Measurements from ENCODE around the gene LY6G6C. TPM values are rescaled to one million over a fixed set of nuclear protein-coding genes. Genes with fewer than 3 reads are reported as not detected.

Gene LY6G6C
- total RNA-seq, 2 experiments from 2014 or later = not detected

DNA sequence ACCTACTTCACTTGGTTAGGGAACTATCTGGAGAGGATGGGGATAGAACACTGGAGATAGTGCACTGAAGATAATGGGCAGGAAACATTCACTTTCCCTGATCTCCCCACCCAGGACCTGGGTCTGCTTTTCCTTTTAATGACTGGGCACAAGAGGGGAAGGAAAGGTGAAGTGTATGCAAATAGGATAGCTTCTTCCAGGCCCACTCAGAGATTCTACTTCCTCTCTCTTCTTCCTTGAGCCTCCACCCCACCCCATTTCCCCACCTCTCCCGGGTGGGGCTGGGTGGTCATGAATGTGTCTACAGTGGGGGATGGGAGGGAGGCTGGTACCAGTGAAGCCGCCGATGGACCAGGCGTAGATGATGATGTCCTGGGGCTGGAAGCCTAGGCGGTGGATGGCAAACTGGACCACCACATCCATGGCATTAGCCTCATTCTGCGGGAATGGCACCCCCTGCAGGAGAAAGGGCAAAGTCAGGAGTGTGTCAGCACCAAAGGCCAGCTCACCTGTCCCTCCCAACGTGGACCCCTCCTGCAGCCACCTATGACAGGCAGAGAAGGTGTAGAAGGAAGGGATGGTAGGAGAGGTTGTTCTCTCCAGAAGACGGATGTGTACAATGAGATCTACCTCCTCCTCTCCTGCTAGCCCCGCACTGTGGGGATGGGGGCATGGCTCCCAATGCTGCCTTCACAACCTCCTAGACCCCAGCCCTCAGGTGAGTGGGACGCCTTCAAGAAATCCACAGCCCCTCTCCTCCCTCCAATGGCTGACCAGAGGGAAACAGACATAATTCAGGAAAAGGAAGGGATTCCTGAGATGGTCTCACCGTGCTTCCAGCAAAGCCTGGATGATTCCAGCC, 32.1 kb downstream of the LY6G6C start:
- DNase-seq (peak in 3 of 14 experiments; percentile 11 to 41 (median 31)), ATAC-seq (ENCODE audit: poor library complexity) (no peak)
- H3K4me3 Mint-ChIP-seq = no peak overlapping the region
- H3K4me1 Mint-ChIP-seq (ENCODE audit: low read depth) = no peaks in the 10 kb centered on the region
- Histone ChIP-seq H3K36me3 (ENCODE audit: insufficient read depth, low read length) (peaks cover 75% of the 10 kb centered on the region), H3K4me3 (ENCODE audit: low read length) (no peak overlapping the region), H3K4me1 (ENCODE audit: insufficient read depth, low read length) (no peaks in the 10 kb centered on the region), H3K27me3 (ENCODE audit: control insufficient read depth in 1 of 2, insufficient read depth in 2 of 2, low read length in 2 of 2) (no peaks in the 10 kb centered on the region), H3K27ac (ENCODE audit: low read depth in 1 of 2, low read length in 2 of 2) (no peak overlapping the region), H3K9me3 (ENCODE audit: control insufficient read depth in 1 of 2, insufficient read depth in 1 of 2, low read length in 2 of 2) (no peaks in the 10 kb centered on the region)
- no peaks in the 10 kb centered on the region for H3K9me3 Mint-ChIP-seq
- intact Hi-C loops (cut with DNase I, micrococcal nuclease) = no loop called here
- TF ChIP-seq, protein P1, sequence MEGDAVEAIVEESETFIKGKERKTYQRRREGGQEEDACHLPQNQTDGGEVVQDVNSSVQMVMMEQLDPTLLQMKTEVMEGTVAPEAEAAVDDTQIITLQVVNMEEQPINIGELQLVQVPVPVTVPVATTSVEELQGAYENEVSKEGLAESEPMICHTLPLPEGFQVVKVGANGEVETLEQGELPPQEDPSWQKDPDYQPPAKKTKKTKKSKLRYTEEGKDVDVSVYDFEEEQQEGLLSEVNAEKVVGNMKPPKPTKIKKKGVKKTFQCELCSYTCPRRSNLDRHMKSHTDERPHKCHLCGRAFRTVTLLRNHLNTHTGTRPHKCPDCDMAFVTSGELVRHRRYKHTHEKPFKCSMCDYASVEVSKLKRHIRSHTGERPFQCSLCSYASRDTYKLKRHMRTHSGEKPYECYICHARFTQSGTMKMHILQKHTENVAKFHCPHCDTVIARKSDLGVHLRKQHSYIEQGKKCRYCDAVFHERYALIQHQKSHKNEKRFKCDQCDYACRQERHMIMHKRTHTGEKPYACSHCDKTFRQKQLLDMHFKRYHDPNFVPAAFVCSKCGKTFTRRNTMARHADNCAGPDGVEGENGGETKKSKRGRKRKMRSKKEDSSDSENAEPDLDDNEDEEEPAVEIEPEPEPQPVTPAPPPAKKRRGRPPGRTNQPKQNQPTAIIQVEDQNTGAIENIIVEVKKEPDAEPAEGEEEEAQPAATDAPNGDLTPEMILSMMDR (IDR thresholded peaks at IDR 0.05) = peak; percentile 19
- no peak overlapping the region for H3K27ac Mint-ChIP-seq
- POLR2A ChIA-PET = interaction anchor here (1.0 kb wide), 1 partner anchor 37 kb away, joined by 3 read pairs; the partner anchor contains the start of gene BAG6
- peaks cover 79% of the 10 kb centered on the region for H3K36me3 Mint-ChIP-seq (ENCODE audit: low read depth)
- CTCF ChIA-PET = interaction anchor here (0.6 kb wide), 1 partner anchor 29 kb away, joined by 3 read pairs; the partner anchor contains the start of gene C6orf47
- no peaks in the 10 kb centered on the region for H3K27me3 Mint-ChIP-seq

DNA sequence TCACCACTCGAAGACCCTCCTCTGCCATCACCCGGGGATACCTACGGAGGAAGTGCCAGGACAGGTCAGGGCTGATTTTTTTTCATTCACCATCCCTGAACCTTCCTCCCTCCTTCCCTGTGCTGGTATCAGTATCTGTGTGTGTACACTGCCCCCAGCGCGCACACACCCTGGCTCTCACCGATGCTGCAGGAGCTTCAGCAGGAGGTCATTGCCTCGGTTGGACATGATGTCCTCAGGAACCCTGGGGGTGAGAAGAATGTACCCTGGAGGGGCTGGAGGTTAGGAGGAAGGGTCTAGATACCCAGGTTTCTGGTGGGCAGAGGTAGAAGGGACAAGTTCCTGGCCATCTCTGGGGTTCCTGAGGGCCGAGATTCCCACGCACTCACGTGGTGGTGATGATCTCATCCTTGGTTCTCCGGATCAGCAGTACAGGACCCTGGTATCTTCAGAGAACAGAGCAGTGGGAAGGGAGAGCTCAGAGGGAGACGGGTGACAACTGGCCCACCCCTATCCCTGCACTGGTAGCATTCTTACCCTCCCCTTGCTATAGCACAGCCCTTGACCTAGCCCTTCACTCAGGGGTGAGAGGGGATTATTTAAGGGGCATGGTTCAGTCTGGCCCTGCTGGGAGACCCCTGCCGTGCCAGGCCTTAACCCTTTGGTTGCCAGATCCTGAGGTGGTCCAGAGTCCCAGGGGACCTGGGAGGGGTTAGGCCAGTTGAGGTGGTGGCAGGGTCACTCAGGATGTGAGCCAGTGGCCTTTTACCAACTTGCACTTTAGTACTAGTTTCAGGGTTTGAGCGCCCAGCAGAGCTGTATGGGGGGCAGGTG, 33.5 kb downstream of the LY6G6C start:
- H3K27ac Mint-ChIP-seq = no peak overlapping the region
- Histone ChIP-seq H3K4me1 (ENCODE audit: insufficient read depth, low read length) (no peaks in the 10 kb centered on the region), H3K9me3 (ENCODE audit: control insufficient read depth in 1 of 2, insufficient read depth in 1 of 2, low read length in 2 of 2) (no peaks in the 10 kb centered on the region), H3K27ac (ENCODE audit: low read depth in 1 of 2, low read length in 2 of 2) (no peak overlapping the region), H3K36me3 (ENCODE audit: insufficient read depth, low read length) (peaks cover 65% of the 10 kb centered on the region), H3K4me3 (ENCODE audit: low read length) (no peak overlapping the region), H3K27me3 (ENCODE audit: control insufficient read depth in 1 of 2, insufficient read depth in 2 of 2, low read length in 2 of 2) (no peaks in the 10 kb centered on the region)
- TF ChIP-seq, protein P1 (IDR thresholded peaks at IDR 0.05) = no peak
- no peaks in the 10 kb centered on the region for H3K4me1 Mint-ChIP-seq (ENCODE audit: low read depth)
- ChIA-PET CTCF (no interaction called here), POLR2A (interaction anchor here (1.0 kb wide), 1 partner anchor 36 kb away, joined by 3 read pairs; the partner anchor contains the start of gene BAG6)
- H3K4me3 Mint-ChIP-seq = no peak overlapping the region
- no peak for ATAC-seq (ENCODE audit: poor library complexity)
- H3K27me3 Mint-ChIP-seq = no peaks in the 10 kb centered on the region
- intact Hi-C loops (cut with DNase I, micrococcal nuclease) = no loop called here
- H3K9me3 Mint-ChIP-seq = no peaks in the 10 kb centered on the region
- H3K36me3 Mint-ChIP-seq (ENCODE audit: low read depth) = peaks cover 68% of the 10 kb centered on the region
- no peak for DNase-seq

DNA sequence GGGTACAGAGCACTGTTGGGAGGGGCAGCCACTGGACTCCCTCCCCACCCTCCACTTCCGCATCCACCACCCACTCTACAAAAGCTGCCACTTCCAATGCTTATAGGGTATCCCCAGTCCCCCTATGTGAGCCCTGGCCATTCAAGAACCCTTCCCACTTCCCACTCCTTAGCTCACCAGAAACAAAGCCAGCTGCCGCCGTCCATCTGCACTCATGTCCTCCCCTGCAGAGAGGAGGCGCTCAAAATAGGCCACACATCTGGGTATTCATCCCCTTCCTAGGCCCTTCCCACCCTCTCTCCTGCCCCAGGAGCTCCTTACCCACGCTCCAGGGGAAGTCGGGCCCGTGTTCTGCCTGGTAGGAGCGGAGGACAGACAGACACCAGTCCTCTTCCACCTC, 34.2 kb downstream of the LY6G6C start:
- no peaks in the 10 kb centered on the region for H3K4me1 Mint-ChIP-seq (ENCODE audit: low read depth)
- H3K36me3 Mint-ChIP-seq (ENCODE audit: low read depth) = peaks cover 61% of the 10 kb centered on the region
- POLR2A ChIA-PET = no interaction called here
- no peaks in the 10 kb centered on the region for H3K9me3 Mint-ChIP-seq
- H3K36me3 ChIP-seq (ENCODE audit: insufficient read depth, low read length) = peaks cover 58% of the 10 kb centered on the region
- H3K27me3 Mint-ChIP-seq = no peaks in the 10 kb centered on the region
- H3K4me3 ChIP-seq (ENCODE audit: low read length) = no peak overlapping the region
- no peak overlapping the region for H3K27ac ChIP-seq (ENCODE audit: low read depth in 1 of 2, low read length in 2 of 2)
- no peak overlapping the region for H3K4me3 Mint-ChIP-seq
- no peaks in the 10 kb centered on the region for H3K27me3 ChIP-seq (ENCODE audit: control insufficient read depth in 1 of 2, insufficient read depth in 2 of 2, low read length in 2 of 2)
- H3K4me1 ChIP-seq (ENCODE audit: insufficient read depth, low read length) = no peaks in the 10 kb centered on the region
- intact Hi-C loops (cut with DNase I, micrococcal nuclease) = no loop called here
- no peak for DNase-seq
- TF ChIP-seq, protein P1 (IDR thresholded peaks at IDR 0.05) = no peak
- ATAC-seq (ENCODE audit: poor library complexity) = no peak
- no peaks in the 10 kb centered on the region for H3K9me3 ChIP-seq (ENCODE audit: control insufficient read depth in 1 of 2, insufficient read depth in 1 of 2, low read length in 2 of 2)
- H3K27ac Mint-ChIP-seq = no peak overlapping the region
- CTCF ChIA-PET = no interaction called here

Data from CD4-positive, alpha-beta T cell (primary cell).